Measurements from ENCODE around the gene CHCHD10.

The CHCHD10 gene

DNA sequence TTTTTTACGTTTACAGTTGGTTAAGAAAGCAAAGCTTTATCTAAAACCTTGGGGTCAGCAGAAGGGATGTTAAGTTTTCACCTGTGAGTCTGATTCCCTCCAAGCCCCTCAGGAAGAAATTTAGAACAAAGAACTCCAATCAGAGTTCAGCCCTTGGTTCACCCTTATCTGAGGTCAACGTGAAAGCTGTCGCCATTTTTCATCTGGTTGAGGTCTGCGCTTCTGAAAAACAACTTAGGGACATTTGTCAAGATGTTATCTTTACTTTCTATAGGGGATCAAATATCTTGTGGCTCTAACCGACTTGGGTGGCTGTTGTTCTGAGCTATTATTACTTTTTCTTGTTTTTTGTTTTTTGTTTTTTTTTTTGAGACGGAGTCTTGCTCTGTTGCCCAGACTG lies 46.9 kb downstream of the CHCHD10 start:
- no peak for TF ChIP-seq CTCF (IDR thresholded peaks at IDR 0.05; ENCODE audit: extremely low read depth, missing control alignments)
- no peak for DNase-seq (ENCODE audit: low spot score)

GRCh38 chr22:23718371-23719165 lies 49.2 kb downstream of the CHCHD10 start:
- DNase-seq (ENCODE audit: low spot score): no peak
- no peak for TF ChIP-seq CTCF (IDR thresholded peaks at IDR 0.05; ENCODE audit: extremely low read depth, missing control alignments)

DNA sequence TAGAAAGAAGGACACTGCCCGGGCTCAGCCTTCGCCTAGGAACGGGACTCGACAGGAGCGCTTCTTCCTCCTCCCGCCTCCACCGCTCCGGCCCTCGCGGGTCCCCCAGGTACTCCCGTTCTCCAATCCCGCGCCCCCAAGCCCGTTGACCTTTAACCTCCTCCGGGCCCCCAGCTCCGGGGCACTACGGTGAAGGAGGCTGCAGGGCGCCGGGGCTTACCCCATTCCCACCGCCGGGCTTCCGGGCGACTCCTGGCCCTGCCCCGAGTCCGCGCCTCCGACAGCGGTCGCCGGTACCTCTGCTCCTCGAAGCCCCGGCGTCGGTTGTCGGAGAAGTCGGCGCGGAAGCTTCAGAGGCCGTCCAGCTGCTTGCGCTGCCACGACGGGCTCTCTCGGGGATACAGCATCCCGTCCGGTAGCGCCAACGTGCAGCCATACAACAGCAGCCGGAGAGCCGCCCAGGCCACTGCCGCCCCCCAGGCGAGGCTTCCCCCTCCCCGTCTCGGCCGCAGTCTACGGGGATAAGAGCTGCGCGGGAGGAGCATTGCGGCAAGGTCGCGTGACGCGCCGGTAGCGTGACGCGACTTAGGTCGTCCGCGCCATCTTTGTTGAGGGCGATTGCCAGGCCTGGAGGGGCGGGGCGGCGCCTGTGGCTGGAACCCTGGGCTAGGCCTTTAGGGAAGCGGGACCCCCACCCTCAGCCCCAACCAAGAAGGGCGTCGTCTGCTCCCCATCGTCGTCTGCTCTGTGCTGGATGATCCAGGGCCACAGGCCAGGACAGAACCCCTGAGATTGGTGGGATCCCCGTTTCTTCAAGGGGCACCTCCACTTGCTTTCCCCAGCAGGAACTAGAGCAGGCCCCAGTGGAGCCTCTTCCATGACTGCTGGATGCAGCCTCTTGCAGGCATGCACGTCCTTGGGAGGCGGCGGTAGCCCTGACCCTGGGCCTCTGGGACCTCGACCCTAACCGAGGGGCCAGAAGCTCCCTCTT lies 50.7 kb downstream of the CHCHD10 start:
- TF ChIP-seq CTCF (IDR thresholded peaks at IDR 0.05; ENCODE audit: extremely low read depth, missing control alignments): no peak
- peak; percentile 90 for DNase-seq (ENCODE audit: low spot score)
